GM19351 (cell line): Measurements from ENCODE around the gene LPP.

ENCODE experiments used
- ATAC-seq: cut with Tn5 transposase; IDR thresholded peaks from one replicate; pipeline ENCODE4 v1.9.1; 2021; ENCODE audit warnings: mild to moderate bottlenecking, moderate library complexity; ENCODE audit not compliant: unreplicated experiment

Gene LPP

DNA sequence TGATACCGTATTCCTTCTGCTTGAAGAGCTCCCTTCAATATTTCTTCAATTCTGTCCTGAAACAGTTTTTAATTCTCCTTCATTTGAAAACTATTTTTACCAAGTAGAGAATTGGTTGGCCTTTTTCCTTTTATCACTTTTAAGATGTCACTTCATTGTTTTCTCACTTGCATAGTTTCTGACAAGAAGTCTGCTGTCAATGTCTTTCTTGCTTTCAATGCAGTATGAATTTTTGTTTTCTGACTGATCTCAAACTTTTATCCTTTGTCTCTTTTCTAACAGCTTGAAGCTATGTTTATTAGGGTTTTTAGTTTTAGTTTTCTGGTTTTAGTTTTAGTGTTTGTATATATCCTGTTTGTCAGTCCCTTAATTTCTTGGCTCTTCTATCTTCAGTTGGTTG is 653.0 kb downstream of the LPP start:
- no peak for ATAC-seq

- no peak for ATAC-seq
These were observed 658.2 kb downstream of the LPP start for GRCh38 chr3:188812198-188812597.

- ATAC-seq, result no peak
These were observed 660.6 kb downstream of the LPP start for GRCh38 chr3:188814581-188814980.

DNA sequence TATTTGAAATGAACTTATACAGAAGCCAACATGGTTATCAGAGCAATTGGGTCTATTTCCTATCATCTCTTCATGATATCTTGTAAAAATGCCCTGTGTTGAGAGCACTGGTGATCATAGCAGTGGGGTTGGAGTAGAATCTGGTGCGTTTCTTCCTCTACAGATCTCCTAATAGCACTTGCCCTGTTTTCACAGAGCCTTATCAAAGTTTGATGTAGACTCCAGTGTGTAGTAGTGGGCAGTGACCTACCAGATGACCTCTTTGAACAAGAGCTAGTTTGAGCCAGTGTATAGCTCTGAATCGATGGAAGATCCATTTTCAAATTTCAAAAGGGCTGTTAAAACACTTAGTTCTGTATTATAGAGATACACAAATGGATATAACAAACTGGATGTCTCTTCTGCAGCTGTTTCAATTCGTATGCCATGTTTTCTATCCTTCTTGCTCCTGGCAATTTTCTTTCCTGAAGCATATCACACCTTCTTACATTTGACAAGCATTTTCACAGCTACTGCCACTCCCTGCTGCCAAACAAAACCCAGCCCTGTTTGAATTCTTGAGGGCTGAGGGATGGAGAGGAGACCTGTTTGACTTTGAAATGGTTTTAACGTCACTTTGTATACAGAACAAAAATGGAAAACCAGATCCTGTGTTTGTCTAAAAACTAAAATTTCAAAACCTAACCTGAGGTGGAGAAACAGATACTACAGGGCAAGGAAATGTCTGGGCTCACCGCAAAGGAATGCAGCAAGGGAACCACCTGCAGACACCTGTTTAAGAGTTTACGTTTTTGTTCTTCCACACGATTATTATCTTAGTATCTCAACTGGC is 663.4 kb downstream of the LPP start:
- no peak for ATAC-seq

GRCh38 chr3:188817935-188818269 is 663.9 kb downstream of the LPP start:
- no peak for ATAC-seq

DNA sequence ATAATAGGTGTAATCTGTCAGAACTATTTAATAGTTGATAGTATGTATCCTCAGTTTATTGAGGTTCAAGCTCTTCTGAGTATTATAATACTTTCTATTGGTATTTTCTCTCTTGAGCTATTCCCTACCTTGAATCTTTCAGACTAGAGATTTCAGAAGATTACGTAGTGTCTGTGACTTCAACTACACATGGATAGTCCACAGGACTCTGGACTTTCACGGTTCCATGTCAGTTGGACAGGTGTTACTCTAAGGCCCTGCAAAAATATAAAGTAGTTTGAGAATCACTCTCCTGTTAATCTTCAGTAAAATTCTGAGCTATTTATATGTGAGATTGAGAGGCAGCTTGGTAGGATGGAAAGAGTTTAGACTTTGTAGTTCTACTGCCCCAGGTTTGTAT is 664.3 kb downstream of the LPP start:
- no peak for ATAC-seq

DNA sequence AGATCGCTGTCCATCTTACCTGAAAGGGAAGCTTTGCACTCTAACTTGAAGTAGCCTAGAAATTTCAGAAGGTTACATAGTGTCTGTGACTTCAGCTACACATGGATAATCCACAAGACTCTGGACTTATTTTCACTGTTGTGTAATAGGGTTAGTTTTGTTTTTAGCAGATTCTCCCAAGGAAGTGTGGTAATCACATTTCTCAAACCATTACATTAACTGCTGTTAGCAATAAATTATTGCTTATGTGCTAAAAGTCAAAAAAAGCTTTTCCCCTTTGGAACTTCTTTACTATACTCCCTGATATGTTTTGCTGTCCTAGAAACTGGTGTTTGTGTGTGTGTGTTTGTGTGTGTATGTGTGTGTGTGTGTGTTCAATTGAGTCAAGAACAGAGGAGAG is 666.0 kb downstream of the LPP start:
- no peak for ATAC-seq

DNA sequence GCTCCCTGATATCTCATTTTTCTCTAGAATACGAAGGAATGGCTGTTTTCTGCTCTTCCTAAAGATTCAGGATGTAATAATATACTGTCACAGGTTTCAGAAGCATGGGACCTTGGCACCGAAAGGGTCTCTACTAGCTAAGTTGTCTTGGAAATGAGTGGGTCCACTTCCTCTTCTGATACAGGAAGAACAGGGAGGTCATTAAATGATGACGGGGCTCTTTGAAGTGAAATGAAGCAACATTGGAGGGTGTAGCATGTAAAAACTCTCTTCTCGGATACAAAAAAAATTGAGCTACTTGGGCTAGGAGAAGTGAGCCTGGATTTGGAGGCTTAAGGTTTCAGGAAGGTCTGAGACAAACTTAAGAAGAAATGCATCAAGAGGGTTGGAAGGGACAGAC is 668.0 kb downstream of the LPP start:
- no peak for ATAC-seq

DNA sequence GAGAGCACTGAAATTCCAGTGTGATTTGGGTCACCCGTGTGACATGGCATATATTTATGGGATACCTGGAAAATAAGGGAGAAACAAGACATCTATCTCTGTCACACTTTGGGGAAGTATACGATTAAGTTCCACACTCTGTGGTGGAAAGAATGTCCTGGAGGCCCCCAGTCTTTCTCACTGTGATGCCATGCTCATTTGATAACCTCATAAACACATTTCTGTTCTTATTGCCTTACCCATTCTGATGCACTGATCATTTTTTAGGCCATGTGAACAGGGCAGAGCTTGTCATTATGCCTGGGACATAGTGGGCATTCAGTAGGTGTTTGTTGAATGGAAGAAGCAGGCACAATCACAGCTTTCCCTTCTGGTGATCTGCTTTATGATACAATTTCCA is 668.5 kb downstream of the LPP start:
- ATAC-seq, result no peak

DNA sequence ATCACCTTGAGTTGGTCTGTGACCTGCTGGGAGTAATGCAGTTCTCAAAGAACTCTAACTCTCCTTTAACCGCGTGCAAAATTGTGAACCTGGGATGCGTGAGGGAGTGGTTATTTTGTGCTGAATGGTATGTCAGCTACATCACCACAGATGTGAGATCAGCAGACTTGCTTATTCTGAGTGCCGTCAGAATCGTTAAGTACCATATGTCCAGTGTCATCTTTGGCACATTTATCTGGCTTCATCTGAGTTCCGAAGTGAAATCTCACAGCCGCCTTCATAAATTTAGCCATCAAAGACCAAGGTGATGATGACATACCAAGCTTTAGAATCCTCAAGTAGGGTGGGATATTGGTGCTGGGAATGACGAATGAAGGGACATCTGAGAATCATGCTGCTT is 670.6 kb downstream of the LPP start:
- no peak for ATAC-seq

GRCh38 chr3:188825901-188826300 is 671.9 kb downstream of the LPP start:
- ATAC-seq, result no peak

DNA sequence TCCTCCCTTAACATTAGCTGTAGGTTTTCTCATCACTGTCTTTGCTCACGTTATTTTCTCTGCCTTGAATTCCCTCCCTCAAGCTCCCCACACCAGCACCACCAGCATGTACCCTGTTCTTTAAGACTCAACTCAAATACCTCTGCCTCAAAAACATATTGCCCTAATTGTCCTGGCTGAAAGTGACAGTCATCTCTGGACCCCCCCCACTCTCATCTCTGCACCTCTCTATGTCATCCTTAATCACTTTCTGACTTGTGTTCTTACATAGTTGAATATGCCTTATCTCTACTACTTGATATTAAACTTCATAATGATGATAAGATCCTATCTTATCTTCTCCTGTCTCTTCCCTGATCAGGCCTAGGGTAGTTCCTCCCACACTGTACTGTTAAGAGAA is 672.6 kb downstream of the LPP start:
- ATAC-seq, result no peak

DNA sequence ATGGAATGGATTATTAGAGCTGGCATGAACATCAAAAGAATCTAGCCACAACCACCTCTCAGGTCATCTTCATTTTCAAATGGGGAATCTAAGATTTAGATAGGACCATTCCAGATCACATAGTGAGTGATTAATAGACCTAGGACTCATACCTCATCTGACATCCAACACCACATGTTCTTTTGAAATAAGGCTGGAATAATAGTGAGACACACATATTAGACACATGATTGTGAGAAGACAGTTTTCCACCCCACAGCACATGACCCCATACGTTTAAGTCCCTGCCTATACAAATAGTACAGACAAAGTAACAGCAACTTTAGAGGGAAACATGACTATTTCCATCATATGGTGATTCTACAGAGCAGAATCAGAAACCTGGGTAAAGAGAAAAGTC is 673.1 kb downstream of the LPP start:
- ATAC-seq, result no peak

GRCh38 chr3:188827576-188827975 is 673.6 kb downstream of the LPP start:
- no peak for ATAC-seq

- no peak for ATAC-seq
These were observed 675.2 kb downstream of the LPP start for GRCh38 chr3:188829130-188829529.

- no peak for ATAC-seq
These were observed 675.6 kb downstream of the LPP start for GRCh38 chr3:188829576-188829975.

DNA sequence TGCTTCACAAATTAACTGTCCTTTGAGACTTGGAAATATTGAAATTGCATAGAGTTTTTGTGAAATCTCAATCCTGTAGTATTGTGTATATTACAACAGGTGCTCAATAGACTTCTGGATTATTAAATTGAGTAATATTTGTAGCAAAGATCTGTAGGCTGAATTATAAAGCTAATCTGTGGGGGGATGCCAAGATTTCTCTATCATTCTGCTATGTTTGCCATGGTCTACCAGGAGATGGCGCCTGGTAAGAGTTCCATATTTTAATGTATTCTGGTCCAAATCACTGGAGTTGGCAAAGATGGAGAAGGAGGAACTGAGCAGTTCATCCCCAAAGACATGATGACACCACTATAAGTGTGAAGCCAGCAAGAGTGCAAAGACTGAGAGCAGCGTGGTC is 676.9 kb downstream of the LPP start:
- ATAC-seq, result no peak

DNA sequence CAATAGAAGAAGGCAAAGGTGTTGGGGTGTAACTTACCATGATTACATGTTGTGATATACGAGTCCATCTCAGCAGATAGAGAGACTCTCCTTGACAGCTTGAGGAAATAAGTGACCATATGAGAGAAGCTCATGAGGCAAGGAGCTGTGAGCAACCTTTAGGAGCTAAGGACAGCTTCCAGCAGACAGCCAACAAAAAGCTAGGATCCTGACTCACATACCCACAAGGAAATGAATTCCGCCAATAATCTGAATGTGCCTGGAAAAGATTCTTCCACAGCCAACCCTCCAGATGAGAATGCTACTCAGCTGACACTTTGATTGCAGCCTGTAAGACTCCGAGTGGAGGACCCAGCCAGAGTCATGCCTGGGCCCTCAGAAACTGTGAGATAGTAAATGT is 678.2 kb downstream of the LPP start:
- ATAC-seq, result no peak

- ATAC-seq, result no peak
These were observed 679.2 kb downstream of the LPP start for GRCh38 chr3:188832961-188833721.

DNA sequence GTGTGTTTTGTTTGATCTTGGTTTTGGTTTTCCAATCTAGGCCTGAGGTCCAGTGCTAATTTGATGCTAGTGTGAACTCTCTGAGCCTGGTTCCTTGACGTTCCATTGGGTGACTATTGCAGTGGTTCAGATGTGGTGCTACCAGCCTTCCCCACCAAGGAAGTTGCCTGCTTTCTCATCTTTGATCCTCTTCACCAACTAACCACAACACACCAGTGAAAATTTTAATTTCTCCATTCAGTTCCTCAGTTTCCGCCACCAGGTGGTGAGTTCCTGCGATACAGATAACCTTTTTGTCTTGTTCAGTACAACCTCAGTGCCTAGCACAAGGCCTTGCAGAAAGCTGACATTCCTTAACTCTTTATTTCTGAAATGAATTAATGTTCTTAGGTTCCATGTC is 680.4 kb downstream of the LPP start:
- no peak for ATAC-seq

DNA sequence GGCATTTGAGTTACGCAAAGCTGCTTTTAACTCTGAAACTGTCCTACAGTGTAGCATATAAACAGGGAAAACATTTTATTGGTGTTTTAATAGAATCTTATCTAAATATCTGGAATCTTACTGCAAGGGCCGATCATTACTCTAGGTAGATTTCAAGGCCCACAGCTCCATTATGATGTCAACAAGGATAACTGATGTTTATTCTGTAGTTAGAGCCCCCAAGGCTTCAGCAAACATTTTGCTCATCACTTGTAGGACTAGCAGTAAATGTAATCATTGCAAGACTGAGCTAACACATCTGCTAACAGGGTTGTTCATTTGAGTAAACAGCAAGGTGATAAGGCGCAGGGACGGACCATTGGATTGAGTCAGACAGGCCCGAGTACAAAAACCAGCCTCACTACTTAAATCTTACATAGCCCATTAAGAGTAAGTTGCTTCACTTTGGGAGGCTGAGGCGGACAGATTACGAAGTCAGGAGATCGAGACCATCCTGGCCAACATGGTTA is 685.3 kb downstream of the LPP start:
- no peak for ATAC-seq

GRCh38 chr3:188840290-188840689 is 686.3 kb downstream of the LPP start:
- no peak for ATAC-seq
